WTC11 (cell line): ENCODE measurements around the gene GSTK1. TPM values are rescaled to one million over a fixed set of nuclear protein-coding genes. Genes with fewer than 3 reads are reported as not detected.

Experiments
- ATAC-seq: fragments of 200-7000 bp; cut with Tn5 transposase; 2 replicates; pipeline ENCODE4 v1.10.0; 2021; ENCODE audit warnings: mild to moderate bottlenecking, moderate library complexity
- CTCF ChIA-PET: fragments of 300-600 bp; sonication (Branson Sonifier 250); formaldehyde crosslinking; loops from one replicate; lab custom pipeline; 2021; ENCODE audit warnings: antibody characterized with exemption; lab: Charles Lee
- POLR2A ChIA-PET: fragments of 350-600 bp; sonication (Branson Sonifier 250); formaldehyde crosslinking; loops from one replicate; lab custom pipeline; 2021; ENCODE audit warnings: antibody characterized with exemption; lab: Charles Lee
- DNase-seq: peaks from one replicate; pipeline ENCODE4 v3.0.0; 2021; ENCODE audit warnings: low spot score
- H3K27ac Mint-ChIP-seq: 2 replicates; pipeline ENCODE4 v1.8.0; 2021; ENCODE audit warnings: mixed read lengths
- H3K27me3 Mint-ChIP-seq: 2 replicates; pipeline ENCODE4 v1.8.0; 2021; ENCODE audit warnings: low read depth, mild to moderate bottlenecking, moderate library complexity, mixed read lengths
- H3K36me3 Mint-ChIP-seq: 2 replicates; pipeline ENCODE4 v1.8.0; 2021; ENCODE audit warnings: mixed read lengths
- H3K4me1 Mint-ChIP-seq: 2 replicates; pipeline ENCODE4 v1.8.0; 2022; ENCODE audit warnings: mixed read lengths
- H3K4me3 Mint-ChIP-seq: 2 replicates; pipeline ENCODE4 v1.8.0; 2021; ENCODE audit warnings: mild to moderate bottlenecking, moderate library complexity, mixed read lengths
- H3K9me3 Mint-ChIP-seq: 2 replicates; pipeline ENCODE4 v1.8.0; 2021; ENCODE audit warnings: mixed read lengths
- AR ChIP-seq: fragments of 250-450 bp; sonication (Bioruptor Pico); IDR thresholded peaks from 2 replicates; pipeline ENCODE4 v1.9.0; 2021; ENCODE audit warnings: mild to moderate bottlenecking
- ARID4B ChIP-seq: sonication (generic); formaldehyde crosslinking; IDR thresholded peaks from 2 replicates; pipeline ENCODE4 v1.8.0; 2023; ENCODE audit warnings: missing genetic modification reagents, mild to moderate bottlenecking, borderline replicate concordance
- ATF1 ChIP-seq: sonication (generic); formaldehyde crosslinking; IDR thresholded peaks from 2 replicates; pipeline ENCODE4 v1.8.1; 2023; ENCODE audit warnings: mild to moderate bottlenecking, moderate library complexity, missing genetic modification reagents
- ATF6 ChIP-seq: sonication (generic); formaldehyde crosslinking; IDR thresholded peaks from 2 replicates; pipeline ENCODE4 v1.8.1; 2023; ENCODE audit warnings: mild to moderate bottlenecking, missing genetic modification reagents
- CDX4 ChIP-seq: fragments of 250-450 bp; sonication (Bioruptor Pico); IDR thresholded peaks from 2 replicates; pipeline ENCODE4 v1.9.0; 2021; ENCODE audit warnings: moderate library complexity, mild to moderate bottlenecking, inconsistent platforms, borderline replicate concordance
- CREM ChIP-seq: sonication (generic); formaldehyde crosslinking; IDR thresholded peaks from 2 replicates; pipeline ENCODE4 v1.8.1; 2022; ENCODE audit warnings: mild to moderate bottlenecking, missing genetic modification reagents, moderate library complexity
- E2F4 ChIP-seq: sonication (generic); formaldehyde crosslinking; IDR thresholded peaks from 2 replicates; pipeline ENCODE4 v1.8.1; 2022; ENCODE audit warnings: low read depth, mild to moderate bottlenecking, moderate library complexity, missing genetic modification reagents, borderline replicate concordance
- ETV6 ChIP-seq: sonication (generic); formaldehyde crosslinking; IDR thresholded peaks from 2 replicates; pipeline ENCODE4 v1.8.1; 2022; ENCODE audit warnings: mild to moderate bottlenecking, missing genetic modification reagents
- HMGA2 ChIP-seq: fragments of 250-450 bp; sonication (Bioruptor Pico); IDR thresholded peaks from 2 replicates; pipeline ENCODE4 v1.4.0; 2021; ENCODE audit warnings: mild to moderate bottlenecking, moderate library complexity
- IRF1 ChIP-seq: sonication (generic); formaldehyde crosslinking; IDR thresholded peaks from 2 replicates; pipeline ENCODE4 v1.8.0; 2023; ENCODE audit warnings: missing genetic modification reagents
- KAT7 ChIP-seq: sonication (generic); formaldehyde crosslinking; IDR thresholded peaks from 2 replicates; pipeline ENCODE4 v1.8.1; 2023; ENCODE audit warnings: missing genetic modification reagents, mild to moderate bottlenecking, borderline replicate concordance
- MLX ChIP-seq: sonication (generic); formaldehyde crosslinking; IDR thresholded peaks from 2 replicates; pipeline ENCODE4 v1.8.1; 2023; ENCODE audit warnings: mild to moderate bottlenecking, missing genetic modification reagents, moderate library complexity
- NR1H2 ChIP-seq: sonication (generic); formaldehyde crosslinking; IDR thresholded peaks from 2 replicates; pipeline ENCODE4 v1.9.0; 2021; ENCODE audit warnings: mild to moderate bottlenecking, moderate library complexity, missing genetic modification reagents
- SOX15 ChIP-seq: fragments of 250-450 bp; sonication (Bioruptor Pico); IDR thresholded peaks from 2 replicates; pipeline ENCODE4 v1.9.0; 2021; ENCODE audit warnings: mild to moderate bottlenecking
- TEAD4 ChIP-seq: sonication (generic); formaldehyde crosslinking; IDR thresholded peaks from 2 replicates; pipeline ENCODE4 v1.8.0; 2022; ENCODE audit warnings: mild to moderate bottlenecking, missing genetic modification reagents
- TP53 ChIP-seq: sonication (generic); formaldehyde crosslinking; IDR thresholded peaks from 2 replicates; pipeline ENCODE4 v1.8.1; 2023; ENCODE audit warnings: mild to moderate bottlenecking, missing genetic modification reagents
- USF2 ChIP-seq: sonication (generic); formaldehyde crosslinking; IDR thresholded peaks from 2 replicates; pipeline ENCODE4 v1.8.1; 2023; ENCODE audit warnings: mild to moderate bottlenecking, missing genetic modification reagents, moderate library complexity
- ZNF416 ChIP-seq: fragments of 250-450 bp; sonication (Bioruptor Pico); IDR thresholded peaks from 2 replicates; pipeline ENCODE4 v1.9.0; 2021; ENCODE audit warnings: mild to moderate bottlenecking, inconsistent platforms
- ZNF425 ChIP-seq: fragments of 250-450 bp; sonication (Bioruptor Pico); conservative IDR thresholded peaks from 2 replicates; pipeline ENCODE4 v1.9.0; 2021; ENCODE audit warnings: mild to moderate bottlenecking
- ZNF671 ChIP-seq: fragments of 250-450 bp; sonication (Bioruptor Pico); IDR thresholded peaks from 2 replicates; pipeline ENCODE4 v1.8.0; 2021; ENCODE audit warnings: mild to moderate bottlenecking
- total RNA-seq: library from RNA; stranded (reverse); gene quantifications from 3 replicates; pipeline ENCODE4 v1.2.3, GENCODE V29; 2021

Gene GSTK1
- total RNA-seq, 1 experiment from 2014 or later = 30.1 TPM

GRCh38 chr7:143221737-143222136, 41.5 kb upstream of the GSTK1 start, which contains the start of gene TAS2R40:
TSS of gene TAS2R40 (plus strand) at chr7:143222037. CDS start at chr7:143222079, 42 bp downstream.
- CTCF ChIA-PET = interaction anchor here (1.0 kb wide), 1 partner anchor 213 kb away, joined by 3 read pairs; no protein-coding TSS in a partner anchor
- Mint-ChIP-seq H3K4me1 (0 out of 2 replicates have a peak, but pooled peaks cover 3% of the 10 kb centered on the region), H3K36me3 (no peaks in the 10 kb centered on the region), H3K27ac (no peak within 1 kb of the TSS)
- TF ChIP-seq KAT7 (CRISPR knock-in tag) = no peak
- no peak for TF ChIP-seq CREM (CRISPR knock-in tag)
- TF ChIP-seq MLX (CRISPR knock-in tag) = no peak
- no peak for TF ChIP-seq ATF1 (CRISPR knock-in tag)
- no peak for TF ChIP-seq USF2 (CRISPR knock-in tag)
- no peak for TF ChIP-seq NR1H2
- TF ChIP-seq TEAD4 (CRISPR knock-in tag) = no peak
- no peak for TF ChIP-seq ZNF425 (CRISPR knock-in tag)
- no peak for TF ChIP-seq SOX15 (CRISPR knock-in tag)
- no peak for TF ChIP-seq IRF1
- TF ChIP-seq CDX4 (CRISPR knock-in tag) = no peak
- no peak for TF ChIP-seq ZNF416 (CRISPR knock-in tag)
- no peak for TF ChIP-seq HMGA2 (CRISPR knock-in tag)
- TF ChIP-seq ZNF671 (CRISPR knock-in tag) = no peak
- TF ChIP-seq TP53 (CRISPR knock-in tag) = no peak
- TF ChIP-seq E2F4 (CRISPR knock-in tag) = no peak
- TF ChIP-seq ARID4B (CRISPR knock-in tag) = no peak
- TF ChIP-seq ATF6 (CRISPR knock-in tag) = no peak
- no peak for TF ChIP-seq AR (CRISPR knock-in tag)
- TF ChIP-seq ETV6 (CRISPR knock-in tag) = no peak
- TF ChIP-seq, all 79 proteins: peak for 0
- no peak for DNase-seq
- POLR2A ChIA-PET = no interaction called here
- Mint-ChIP-seq H3K9me3 (no peaks in the 10 kb centered on the region), H3K27me3 (no peaks in the 10 kb centered on the region), H3K4me3 (no peak within 1 kb of the TSS)
- no peak for ATAC-seq
